Smooth muscle cell (in vitro differentiated cells): ENCODE measurements around the gene MPHOSPH9. TPM values are rescaled to one million over a fixed set of nuclear protein-coding genes. Genes with fewer than 3 reads are reported as not detected.

Experiments used
- DNase-seq: peaks from one replicate; lab custom pipeline; 2025; ENCODE audit not compliant: unreplicated experiment; lab: John Stamatoyannopoulos, UW
- H2AFZ ChIP-seq: fragments of 200-600 bp; sonication (generic); 2 replicates; pipeline ENCODE4 v1.6.0; 2016; ENCODE audit warnings: antibody characterized with exemption, low read depth, mild to moderate bottlenecking
- H3F3A ChIP-seq: fragments of 200-600 bp; sonication (generic); 2 replicates; pipeline ENCODE4 v1.6.0; 2017; ENCODE audit warnings: antibody characterized with exemption, low read depth
- H3K27ac ChIP-seq: fragments of 200-600 bp; sonication (generic); 2 replicates; pipeline ENCODE4 v1.5.1; 2016; ENCODE audit warnings: low read depth, mild to moderate bottlenecking
- H3K27me3 ChIP-seq: fragments of 200-600 bp; sonication (generic); 2 replicates; pipeline ENCODE4 v1.6.1; 2016; ENCODE audit warnings: low read depth, mild to moderate bottlenecking
- H3K36me3 ChIP-seq: fragments of 200-600 bp; sonication (generic); 2 replicates; pipeline ENCODE4 v1.5.1; 2016; ENCODE audit warnings: low read depth
- H3K4me1 ChIP-seq: fragments of 200-600 bp; sonication (generic); 2 replicates; pipeline ENCODE4 v1.5.1; 2016; ENCODE audit warnings: low read depth
- H3K4me2 ChIP-seq: fragments of 200-600 bp; sonication (generic); 2 replicates; pipeline ENCODE4 v1.6.0; 2016; ENCODE audit warnings: mild to moderate bottlenecking
- H3K4me3 ChIP-seq: fragments of 200-600 bp; sonication (generic); 2 replicates; pipeline ENCODE4 v1.5.1; 2016; ENCODE audit warnings: mild to moderate bottlenecking
- H3K79me2 ChIP-seq: fragments of 200-600 bp; sonication (generic); 2 replicates; pipeline ENCODE4 v1.6.0; 2016; ENCODE audit warnings: low read depth, mild to moderate bottlenecking
- H3K9ac ChIP-seq: fragments of 200-600 bp; sonication (generic); 2 replicates; pipeline ENCODE4 v1.6.0; 2016; ENCODE audit warnings: low read depth
- H3K9me3 ChIP-seq: fragments of 200-600 bp; sonication (generic); replicated peaks from 2 replicates; pipeline ENCODE4 v1.5.1; 2016; ENCODE audit warnings: low read depth
- H4K20me1 ChIP-seq: fragments of 200-600 bp; sonication (generic); 2 replicates; pipeline ENCODE4 v1.6.0; 2016; ENCODE audit warnings: low read depth
- WGBS: methylation state at CpG from one replicate; pipeline ENCODE4 v1.1.7; 2016; ENCODE audit warnings: low lambda C conversion rate; 5-methylcytosine and 5-hydroxymethylcytosine counted together
- polyA plus RNA-seq: library from polyadenylated mRNA; unstranded; fragments of >200 nt; fragmentation: Nextera tagmentation; extraction: Ambion mirVana; gene quantifications from 2 replicates; pipeline ENCODE4 v1.2.1, GENCODE V29; 2016
- small RNA-seq: library from RNA; depleted of rRNA; stranded (forward); fragments of <200 nt; gene quantifications from one replicate; pipeline ENCODE3, GENCODE V24; 2014
- total RNA-seq: library from RNA; depleted of rRNA; stranded (reverse); fragments of >200 nt; gene quantifications from 2 replicates; pipeline ENCODE4 v1.2.3, GENCODE V29; 2014
- TF ChIP-seq, protein P1 (sequence below): fragments of 200-600 bp; sonication (generic); IDR thresholded peaks from 2 replicates; pipeline ENCODE4 v1.5.1; 2017; ENCODE audit warnings: borderline replicate concordance, mild to moderate bottlenecking, antibody characterized with exemption; ENCODE audit not compliant: insufficient read depth, poor library complexity, severe bottlenecking

Gene MPHOSPH9
- total and polyA plus RNA-seq, 2 experiments from 2014 or later, result 7.4 to 70.8 TPM

- no peak overlapping the region for H3K9ac ChIP-seq
- no peaks in the 10 kb centered on the region for H3K79me2 ChIP-seq
- TF ChIP-seq, protein P1, sequence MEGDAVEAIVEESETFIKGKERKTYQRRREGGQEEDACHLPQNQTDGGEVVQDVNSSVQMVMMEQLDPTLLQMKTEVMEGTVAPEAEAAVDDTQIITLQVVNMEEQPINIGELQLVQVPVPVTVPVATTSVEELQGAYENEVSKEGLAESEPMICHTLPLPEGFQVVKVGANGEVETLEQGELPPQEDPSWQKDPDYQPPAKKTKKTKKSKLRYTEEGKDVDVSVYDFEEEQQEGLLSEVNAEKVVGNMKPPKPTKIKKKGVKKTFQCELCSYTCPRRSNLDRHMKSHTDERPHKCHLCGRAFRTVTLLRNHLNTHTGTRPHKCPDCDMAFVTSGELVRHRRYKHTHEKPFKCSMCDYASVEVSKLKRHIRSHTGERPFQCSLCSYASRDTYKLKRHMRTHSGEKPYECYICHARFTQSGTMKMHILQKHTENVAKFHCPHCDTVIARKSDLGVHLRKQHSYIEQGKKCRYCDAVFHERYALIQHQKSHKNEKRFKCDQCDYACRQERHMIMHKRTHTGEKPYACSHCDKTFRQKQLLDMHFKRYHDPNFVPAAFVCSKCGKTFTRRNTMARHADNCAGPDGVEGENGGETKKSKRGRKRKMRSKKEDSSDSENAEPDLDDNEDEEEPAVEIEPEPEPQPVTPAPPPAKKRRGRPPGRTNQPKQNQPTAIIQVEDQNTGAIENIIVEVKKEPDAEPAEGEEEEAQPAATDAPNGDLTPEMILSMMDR, result no peak
- H3K9me3 ChIP-seq, result no peaks in the 10 kb centered on the region
- H3K4me2 ChIP-seq, result no peak overlapping the region
- H3K36me3 ChIP-seq, result no peaks in the 10 kb centered on the region
- H3K27ac ChIP-seq, result no peak overlapping the region
- H3K4me1 ChIP-seq, result peaks cover 3% of the 10 kb centered on the region
- no peak overlapping the region for H2AFZ ChIP-seq
- 91% methylated on average over 4 of the region's 4 CpGs for WGBS
- H3F3A ChIP-seq, result no peaks in the 10 kb centered on the region
- no peak for DNase-seq
- H3K4me3 ChIP-seq, result no peak overlapping the region
- no peaks in the 10 kb centered on the region for H3K27me3 ChIP-seq
- no peaks in the 10 kb centered on the region for H4K20me1 ChIP-seq
These were observed 128.1 kb downstream of the MPHOSPH9 start for GRCh38 chr12:123104809-123105208.

Small RNA genes lying within 50 kb of the gene (small RNA-seq; reads per million reads assigned to genes)
- gene RNA5SP375, result not detected

Other genes with a start within 250 kb of the MPHOSPH9 start
- 1.3 TPM in 2 replicates for gene PITPNM2, start 82.1 kb downstream of the MPHOSPH9 start, total RNA-seq
- gene PITPNM2, start 82.1 kb downstream of the MPHOSPH9 start, polyA plus RNA-seq, result 1.7 and 2.0 TPM in 2 replicates
- gene MTRFR, start 295 bp upstream of the MPHOSPH9 start, total RNA-seq, result 6.5 and 9.8 TPM in 2 replicates
- gene MTRFR, start 295 bp upstream of the MPHOSPH9 start, polyA plus RNA-seq, result 14.5 and 19.0 TPM in 2 replicates
- gene CDK2AP1, start 38.7 kb upstream of the MPHOSPH9 start, total RNA-seq, result 322 and 395 TPM in 2 replicates
- 330 and 407 TPM in 2 replicates for gene CDK2AP1, start 38.7 kb upstream of the MPHOSPH9 start, polyA plus RNA-seq
- 24.5 and 28.9 TPM in 2 replicates for gene SBNO1, start 131.7 kb upstream of the MPHOSPH9 start, total RNA-seq
- gene SBNO1, start 131.7 kb upstream of the MPHOSPH9 start, polyA plus RNA-seq, result 14.6 and 15.5 TPM in 2 replicates
- 19.9 and 23.8 TPM in 2 replicates for gene KMT5A, start 151.0 kb upstream of the MPHOSPH9 start, total RNA-seq
- 15.4 and 17.9 TPM in 2 replicates for gene KMT5A, start 151.0 kb upstream of the MPHOSPH9 start, polyA plus RNA-seq
- 0.31 and 0.85 TPM in 2 replicates for gene RILPL2, start 203.5 kb upstream of the MPHOSPH9 start, total RNA-seq
- 2.2 TPM in 2 replicates for gene RILPL2, start 203.5 kb upstream of the MPHOSPH9 start, polyA plus RNA-seq
- gene SNRNP35, start 225.0 kb upstream of the MPHOSPH9 start, total RNA-seq, result 3.8 and 9.9 TPM in 2 replicates
- gene SNRNP35, start 225.0 kb upstream of the MPHOSPH9 start, polyA plus RNA-seq, result 21.7 TPM in 2 replicates